ENCODE results near the gene LRRC8C. TPM values are rescaled to one million over a fixed set of nuclear protein-coding genes. Genes with fewer than 3 reads are reported as not detected.

Gene LRRC8C
- total and polyA plus RNA-seq, 2 of the 8 experiments (the other 6 are each of a cell fraction or from before 2014, with no cell fraction given), result 1.1 to 2.1 TPM

GRCh38 chr1:89641781-89642180 is 8.9 kb downstream of the LRRC8C start (continued):
- TF ChIP-seq CHD7 (IDR thresholded peaks at IDR 0.05; ENCODE audit: insufficient replicate concordance, low read length), result no peak
- TF ChIP-seq CBX5 (IDR thresholded peaks at IDR 0.05; ENCODE audit: low read depth, low read length), result no peak
- no peak for TF ChIP-seq EP300 (IDR thresholded peaks at IDR 0.05; ENCODE audit: borderline replicate concordance in 1 of 2, low read depth in 2 of 2, low read length in 2 of 2)
- no peak for TF ChIP-seq HDAC6 (IDR thresholded peaks at IDR 0.05; ENCODE audit: low read depth, low read length)
- TF ChIP-seq EZH2 (IDR thresholded peaks at IDR 0.05; ENCODE audit: low read depth, low read length, severe bottlenecking), result no peak
- no peak for TF ChIP-seq KDM1A (IDR thresholded peaks at IDR 0.05; ENCODE audit: borderline replicate concordance, low read length)
- no peak for TF ChIP-seq KDM4A (IDR thresholded peaks at IDR 0.05; ENCODE audit: low read depth, low read length, severe bottlenecking)
- no peak for TF ChIP-seq NANOG (IDR thresholded peaks at IDR 0.05; ENCODE audit: insufficient read depth, low read depth, low read length, poor library complexity, severe bottlenecking)
- TF ChIP-seq RXRA (IDR thresholded peaks at IDR 0.05; ENCODE audit: insufficient read depth, low read depth, low read length), result no peak
- no peak for TF ChIP-seq JUND (IDR thresholded peaks at IDR 0.05; ENCODE audit: low read length)
- TF ChIP-seq GABPA (IDR thresholded peaks at IDR 0.05; ENCODE audit: borderline replicate concordance, insufficient read depth, low read length), result no peak

All from H1 (cell line).